Mucosa of descending colon (tissue), 3 donors: ENCODE results near the gene MMAA. TPM values are rescaled to one million over a fixed set of nuclear protein-coding genes. Genes with fewer than 3 reads are reported as not detected.
A peak's percentile ranks its signal among the peaks of the same experiment; 100 is the strongest.

Source experiments
- ATAC-seq: fragments of 200-7000 bp; cut with Tn5 transposase; one replicate; pipeline ENCODE4 v1.9.1; 2020; ENCODE audit warnings: mild to moderate bottlenecking, moderate library complexity
- DNase-seq, 3 donors: peaks; one replicate each; pipeline ENCODE4 v3.0.0-alpha.2; 2020
- H3K36me3 ChIP-seq: fragments of 200-600 bp; one replicate; pipeline ENCODE4 v1.8.0; 2021; ENCODE audit warnings: low read depth, mild to moderate bottlenecking
- H3K4me1 ChIP-seq: fragments of 200-600 bp; one replicate; pipeline ENCODE4 v1.8.0; 2021; ENCODE audit warnings: low read depth, mild to moderate bottlenecking
- H3K4me3 ChIP-seq: fragments of 200-600 bp; one replicate; pipeline ENCODE4 v1.8.0; 2021; ENCODE audit warnings: mild to moderate bottlenecking
- H3K9me3 ChIP-seq: fragments of 200-600 bp; one replicate; pipeline ENCODE4 v1.8.0; 2021; ENCODE audit warnings: mild to moderate bottlenecking
- intact Hi-C, 2 donors: fragments of 100-400 bp; cut with DNase I in 1 of 2; cut with micrococcal nuclease in 1 of 2; formaldehyde crosslinking; loops; one replicate each; pipeline versions ENCODE4 v1.11.0 to v1.11.1; 2022; cut with DNase I, micrococcal nuclease
- total RNA-seq, 3 donors: library from RNA; stranded (reverse); fragmentation: NEBNext Ultra II Directional in 2 of 3; extraction: Animal tissue kit (Norgen Biotek cat#: 25700) in 2 of 3; gene quantifications; one replicate each; pipeline versions ENCODE4 v1.2.1 to v1.2.4, GENCODE V29; 2021 to 2023
- TF ChIP-seq, protein P1 (sequence below): fragments of 200-600 bp; IDR thresholded peaks from one replicate; pipeline ENCODE4 v1.8.0; 2022; ENCODE audit warnings: antibody characterized with exemption, mild to moderate bottlenecking
- donor health status: DM: no; HTN: no; CAD: no; lungs with moderate emphysema.
- donor health status: DM: no; HTN: no; CAD: no.
- donor health status: DM: no; HTN: yes; CAD: no.

The MMAA gene
- total RNA-seq, 3 donors from 2014 or later = 12.9 to 20.8 (median 18.1) TPM

DNA sequence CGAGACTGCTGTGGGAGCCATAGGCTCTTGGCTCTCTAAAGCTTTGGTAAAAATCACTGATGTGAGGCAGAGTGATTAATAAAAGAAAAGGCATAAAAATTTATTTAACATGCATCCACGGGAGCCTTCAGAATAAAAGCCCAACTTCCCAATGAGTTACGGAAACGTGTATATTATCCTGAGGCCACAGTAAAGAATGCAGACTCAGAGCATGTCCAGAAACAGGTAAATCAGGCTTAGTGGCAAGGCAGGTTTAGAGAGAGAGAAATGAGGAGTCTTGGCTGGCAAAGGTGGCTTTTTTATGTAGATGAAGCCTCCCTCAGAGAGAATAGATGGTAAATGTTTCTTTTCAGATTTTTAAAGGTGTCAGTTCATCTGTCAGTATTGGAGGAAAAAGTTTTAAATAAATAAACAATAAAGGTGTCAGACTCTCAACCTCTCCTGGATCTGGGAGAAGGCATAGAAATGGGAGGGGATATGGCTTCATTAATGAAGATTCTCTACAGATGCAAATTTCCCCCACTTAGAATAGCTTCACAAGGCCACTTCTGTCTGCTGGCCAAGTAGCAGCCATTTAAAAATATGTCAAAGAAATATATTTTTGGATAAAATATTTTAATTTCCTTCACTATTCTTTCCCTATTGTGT, 84.8 kb downstream of the MMAA start:
- H3K36me3 ChIP-seq = no peaks in the 10 kb centered on the region
- no peak for DNase-seq
- H3K9me3 ChIP-seq = no peaks in the 10 kb centered on the region
- no peak for ATAC-seq
- intact Hi-C loops = no loop called here
- H3K4me3 ChIP-seq = no peak overlapping the region
- H3K4me1 ChIP-seq = no peaks in the 10 kb centered on the region
- TF ChIP-seq, protein P1, sequence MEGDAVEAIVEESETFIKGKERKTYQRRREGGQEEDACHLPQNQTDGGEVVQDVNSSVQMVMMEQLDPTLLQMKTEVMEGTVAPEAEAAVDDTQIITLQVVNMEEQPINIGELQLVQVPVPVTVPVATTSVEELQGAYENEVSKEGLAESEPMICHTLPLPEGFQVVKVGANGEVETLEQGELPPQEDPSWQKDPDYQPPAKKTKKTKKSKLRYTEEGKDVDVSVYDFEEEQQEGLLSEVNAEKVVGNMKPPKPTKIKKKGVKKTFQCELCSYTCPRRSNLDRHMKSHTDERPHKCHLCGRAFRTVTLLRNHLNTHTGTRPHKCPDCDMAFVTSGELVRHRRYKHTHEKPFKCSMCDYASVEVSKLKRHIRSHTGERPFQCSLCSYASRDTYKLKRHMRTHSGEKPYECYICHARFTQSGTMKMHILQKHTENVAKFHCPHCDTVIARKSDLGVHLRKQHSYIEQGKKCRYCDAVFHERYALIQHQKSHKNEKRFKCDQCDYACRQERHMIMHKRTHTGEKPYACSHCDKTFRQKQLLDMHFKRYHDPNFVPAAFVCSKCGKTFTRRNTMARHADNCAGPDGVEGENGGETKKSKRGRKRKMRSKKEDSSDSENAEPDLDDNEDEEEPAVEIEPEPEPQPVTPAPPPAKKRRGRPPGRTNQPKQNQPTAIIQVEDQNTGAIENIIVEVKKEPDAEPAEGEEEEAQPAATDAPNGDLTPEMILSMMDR = no peak

DNA sequence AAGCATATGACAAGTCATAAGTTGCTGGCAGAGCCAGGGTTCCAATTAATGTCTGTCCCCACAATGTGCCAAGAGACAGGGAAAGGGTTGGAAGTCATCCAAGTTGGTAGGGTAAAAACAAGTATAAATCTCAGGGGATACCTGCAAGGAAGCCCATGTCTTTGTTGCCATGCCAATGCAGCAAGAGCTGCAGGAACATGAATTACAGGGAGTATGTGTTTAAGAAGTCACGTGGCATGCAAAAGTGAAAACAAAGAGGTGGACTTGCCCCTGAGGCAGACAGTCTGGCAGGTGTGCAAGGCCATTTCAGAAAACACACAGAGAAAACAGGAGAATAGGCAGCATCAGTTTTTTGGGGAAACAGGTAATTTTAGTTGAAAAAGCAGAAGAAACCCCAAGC, 90.2 kb downstream of the MMAA start:
- TF ChIP-seq, protein P1 = no peak
- intact Hi-C loops = no loop called here
- Histone ChIP-seq H3K4me3 (no peak overlapping the region), H3K4me1 (no peaks in the 10 kb centered on the region), H3K9me3 (peaks cover 4% of the 10 kb centered on the region), H3K36me3 (no peaks in the 10 kb centered on the region)
- peak; percentile 63 for ATAC-seq
- DNase-seq = peak in 1 of 3 donors; percentile 17

Other genes starting within 250 kb of the MMAA start
- 10 to 100 TPM; 34.9 to 47.4 (median 39.3) TPM for gene SMAD1, start 137.5 kb upstream of the MMAA start, total RNA-seq
- gene C4orf51, start 60.8 kb downstream of the MMAA start, total RNA-seq = not detected